Hepatocyte (in vitro differentiated cells): Measurements from ENCODE around the gene NRG2. TPM values are rescaled to one million over a fixed set of nuclear protein-coding genes. Genes with fewer than 3 reads are reported as not detected.

Experiments
- DNase-seq: peaks from one replicate; pipeline ENCODE4 v3.0.0-alpha.2; 2016; ENCODE audit warnings: low spot score
- H2AFZ ChIP-seq: fragments of 200-600 bp; sonication (generic); 2 replicates; pipeline ENCODE4 v1.6.0; 2016; ENCODE audit warnings: antibody characterized with exemption, mild to moderate bottlenecking
- H3K27ac ChIP-seq: fragments of 200-600 bp; sonication (generic); 2 replicates; pipeline ENCODE4 v1.5.1; 2016; ENCODE audit warnings: mild to moderate bottlenecking
- H3K27me3 ChIP-seq: fragments of 200-600 bp; sonication (generic); 2 replicates; pipeline ENCODE4 v1.6.1; 2016
- H3K36me3 ChIP-seq: fragments of 200-600 bp; sonication (generic); replicated peaks from 2 replicates; pipeline ENCODE4 v1.5.1; 2016; ENCODE audit warnings: low read depth; ENCODE audit not compliant: insufficient read depth
- H3K4me1 ChIP-seq: fragments of 200-600 bp; sonication (generic); 2 replicates; pipeline ENCODE4 v1.5.1; 2016; ENCODE audit warnings: mild to moderate bottlenecking, moderate library complexity; ENCODE audit not compliant: insufficient read depth
- H3K4me2 ChIP-seq: fragments of 200-600 bp; sonication (generic); 2 replicates; pipeline ENCODE4 v1.6.0; 2016
- H3K4me3 ChIP-seq: fragments of 200-600 bp; sonication (generic); 2 replicates; pipeline ENCODE4 v1.5.1; 2016; ENCODE audit warnings: mild to moderate bottlenecking
- H3K79me2 ChIP-seq: fragments of 200-600 bp; sonication (generic); 2 replicates; pipeline ENCODE4 v1.6.0; 2017; ENCODE audit warnings: mild to moderate bottlenecking
- H3K9me2 ChIP-seq: fragments of 200-600 bp; sonication (generic); replicated peaks from 2 replicates; pipeline ENCODE4 v1.6.0; 2017; ENCODE audit warnings: mild to moderate bottlenecking; ENCODE audit not compliant: insufficient read depth
- H3K9me3 ChIP-seq: fragments of 200-600 bp; sonication (generic); 2 replicates; pipeline ENCODE4 v1.5.1; 2016; ENCODE audit warnings: low read depth, mild to moderate bottlenecking
- H4K20me1 ChIP-seq: fragments of 200-600 bp; sonication (generic); 2 replicates; pipeline ENCODE4 v1.6.0; 2016; ENCODE audit warnings: mild to moderate bottlenecking; ENCODE audit not compliant: insufficient read depth, poor library complexity, severe bottlenecking
- EZH2 ChIP-seq: fragments of 200-600 bp; sonication (generic); IDR thresholded peaks from 2 replicates; pipeline ENCODE4 v1.6.1; 2016; ENCODE audit warnings: antibody characterized with exemption, mild to moderate bottlenecking, borderline replicate concordance
- EZH2phosphoT487 ChIP-seq: fragments of 200-600 bp; sonication (generic); IDR thresholded peaks from one replicate; pipeline ENCODE4 v1.6.1; 2018; ENCODE audit warnings: antibody characterized with exemption, mild to moderate bottlenecking, low read depth, moderate library complexity; ENCODE audit not compliant: unreplicated experiment, severe bottlenecking
- WGBS: methylation state at CpG from one replicate; pipeline ENCODE4 v1.1.6; 2016; ENCODE audit warnings: low lambda C conversion rate; ENCODE audit errors: missing lambda C conversion rate; 5-methylcytosine and 5-hydroxymethylcytosine counted together
- polyA plus RNA-seq: library from polyadenylated mRNA; unstranded; fragments of >200 nt; fragmentation: Nextera tagmentation; extraction: Ambion mirVana; gene quantifications from 2 replicates; pipeline ENCODE4 v1.2.1, GENCODE V29; 2016
- total RNA-seq: library from RNA; depleted of rRNA; stranded (reverse); fragments of >200 nt; gene quantifications from 2 replicates; pipeline ENCODE4 v1.2.3, GENCODE V29; 2014
- TF ChIP-seq, protein P1 (sequence below): fragments of 200-600 bp; sonication (generic); IDR thresholded peaks from 2 replicates; pipeline ENCODE4 v1.5.1; 2016; ENCODE audit warnings: antibody characterized with exemption, mild to moderate bottlenecking; ENCODE audit not compliant: poor library complexity

The NRG2 gene
- total and polyA plus RNA-seq, 2 experiments from 2014 or later, result 1.4 to 1.5 TPM

DNA sequence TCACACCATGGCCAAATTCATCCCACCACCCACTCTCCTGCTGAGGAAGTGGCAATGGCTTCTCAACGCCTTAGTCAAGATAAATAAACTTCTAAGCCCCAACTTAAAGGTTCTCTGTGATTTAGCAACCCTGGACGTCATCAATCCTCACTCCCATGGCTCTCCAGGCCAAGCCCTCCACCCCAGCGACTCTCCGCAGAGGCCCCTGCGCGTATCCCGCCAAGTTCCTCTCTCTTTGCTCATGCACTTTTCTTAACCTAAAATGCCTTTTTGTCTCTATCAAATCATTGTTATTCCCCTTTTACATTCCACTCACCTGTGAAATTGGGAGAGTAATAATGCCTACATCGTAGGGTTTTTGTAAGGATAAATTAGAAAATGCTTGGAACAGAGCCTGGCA lies 88.6 kb downstream of the NRG2 start:
- H3K9me2 ChIP-seq, result no peaks in the 10 kb centered on the region
- H2AFZ ChIP-seq, result no peak overlapping the region
- TF ChIP-seq EZH2 (no peak), EZH2phosphoT487 (no peak)
- TF ChIP-seq, protein P1, sequence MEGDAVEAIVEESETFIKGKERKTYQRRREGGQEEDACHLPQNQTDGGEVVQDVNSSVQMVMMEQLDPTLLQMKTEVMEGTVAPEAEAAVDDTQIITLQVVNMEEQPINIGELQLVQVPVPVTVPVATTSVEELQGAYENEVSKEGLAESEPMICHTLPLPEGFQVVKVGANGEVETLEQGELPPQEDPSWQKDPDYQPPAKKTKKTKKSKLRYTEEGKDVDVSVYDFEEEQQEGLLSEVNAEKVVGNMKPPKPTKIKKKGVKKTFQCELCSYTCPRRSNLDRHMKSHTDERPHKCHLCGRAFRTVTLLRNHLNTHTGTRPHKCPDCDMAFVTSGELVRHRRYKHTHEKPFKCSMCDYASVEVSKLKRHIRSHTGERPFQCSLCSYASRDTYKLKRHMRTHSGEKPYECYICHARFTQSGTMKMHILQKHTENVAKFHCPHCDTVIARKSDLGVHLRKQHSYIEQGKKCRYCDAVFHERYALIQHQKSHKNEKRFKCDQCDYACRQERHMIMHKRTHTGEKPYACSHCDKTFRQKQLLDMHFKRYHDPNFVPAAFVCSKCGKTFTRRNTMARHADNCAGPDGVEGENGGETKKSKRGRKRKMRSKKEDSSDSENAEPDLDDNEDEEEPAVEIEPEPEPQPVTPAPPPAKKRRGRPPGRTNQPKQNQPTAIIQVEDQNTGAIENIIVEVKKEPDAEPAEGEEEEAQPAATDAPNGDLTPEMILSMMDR, result no peak
- no peaks in the 10 kb centered on the region for H3K79me2 ChIP-seq
- H3K9me3 ChIP-seq, result no peaks in the 10 kb centered on the region
- no peak overlapping the region for H3K27ac ChIP-seq
- H3K4me1 ChIP-seq, result no peaks in the 10 kb centered on the region
- no peak overlapping the region for H3K4me2 ChIP-seq
- no peak overlapping the region for H3K4me3 ChIP-seq
- WGBS, result 80% methylated on average over 8 of the region's 8 CpGs
- no peaks in the 10 kb centered on the region for H4K20me1 ChIP-seq
- H3K27me3 ChIP-seq, result no peaks in the 10 kb centered on the region
- no peaks in the 10 kb centered on the region for H3K36me3 ChIP-seq
- no peak for DNase-seq

DNA sequence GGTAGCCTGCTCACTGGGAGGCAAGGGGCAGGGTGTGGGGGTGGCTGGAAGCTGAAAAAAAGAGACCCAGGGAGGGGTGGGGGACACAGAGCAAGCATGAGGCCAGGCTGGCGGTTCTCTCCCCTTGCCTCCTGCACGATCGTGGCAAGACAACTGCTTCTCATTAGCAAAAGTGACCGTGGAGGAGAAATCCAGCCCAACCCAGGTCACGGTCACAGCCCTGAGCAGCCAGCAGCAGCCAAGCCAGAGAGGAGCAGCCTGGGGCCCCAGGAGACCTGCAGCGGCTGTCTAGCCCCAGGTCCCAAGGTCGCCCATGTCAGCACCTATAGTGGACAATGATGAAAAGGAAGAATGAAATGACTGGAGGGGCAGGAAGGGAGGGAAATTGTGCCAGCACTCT lies 89.1 kb downstream of the NRG2 start:
- Histone ChIP-seq H3K27ac (no peak overlapping the region), H2AFZ (no peak overlapping the region), H3K36me3 (no peaks in the 10 kb centered on the region), H3K79me2 (no peaks in the 10 kb centered on the region), H3K4me2 (no peak overlapping the region), H3K4me1 (no peaks in the 10 kb centered on the region), H4K20me1 (no peaks in the 10 kb centered on the region), H3K9me2 (no peaks in the 10 kb centered on the region), H3K9me3 (no peaks in the 10 kb centered on the region), H3K4me3 (no peak overlapping the region), H3K27me3 (no peaks in the 10 kb centered on the region)
- no peak for DNase-seq
- no peak for TF ChIP-seq EZH2
- no peak for TF ChIP-seq EZH2phosphoT487
- TF ChIP-seq, protein P1, result no peak
- 76% methylated on average over 7 of the region's 7 CpGs for WGBS

DNA sequence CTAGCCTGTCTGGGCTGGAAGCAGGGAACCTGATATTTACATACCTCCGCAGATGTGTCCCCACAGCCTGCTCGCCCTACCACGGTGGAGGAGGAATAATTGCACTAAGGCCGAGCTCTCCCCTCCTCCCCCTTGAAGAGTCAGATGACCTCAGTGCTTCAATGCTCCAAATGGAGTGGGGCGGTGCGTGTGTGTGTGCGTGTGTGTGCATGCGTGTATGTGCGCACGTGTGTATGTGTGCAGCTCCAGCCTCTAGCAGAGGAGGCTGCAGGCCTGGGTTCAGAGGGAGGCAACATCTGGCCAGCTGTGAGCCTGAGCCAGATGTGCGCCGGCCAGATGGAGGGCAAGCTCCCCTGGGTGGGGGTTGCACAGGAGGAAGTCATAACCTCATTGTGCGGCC lies 90.5 kb downstream of the NRG2 start:
- Histone ChIP-seq H3K79me2 (no peaks in the 10 kb centered on the region), H3K36me3 (no peaks in the 10 kb centered on the region), H3K27ac (no peak overlapping the region), H2AFZ (no peak overlapping the region), H3K4me1 (no peaks in the 10 kb centered on the region), H3K9me2 (no peaks in the 10 kb centered on the region), H3K9me3 (no peaks in the 10 kb centered on the region), H3K27me3 (peaks cover 8% of the 10 kb centered on the region), H4K20me1 (no peaks in the 10 kb centered on the region), H3K4me2 (no peak overlapping the region), H3K4me3 (no peak overlapping the region)
- no peak for DNase-seq
- WGBS, result 72% methylated on average over 13 of the region's 13 CpGs
- TF ChIP-seq EZH2 (no peak), EZH2phosphoT487 (no peak)
- TF ChIP-seq, protein P1, result no peak

DNA sequence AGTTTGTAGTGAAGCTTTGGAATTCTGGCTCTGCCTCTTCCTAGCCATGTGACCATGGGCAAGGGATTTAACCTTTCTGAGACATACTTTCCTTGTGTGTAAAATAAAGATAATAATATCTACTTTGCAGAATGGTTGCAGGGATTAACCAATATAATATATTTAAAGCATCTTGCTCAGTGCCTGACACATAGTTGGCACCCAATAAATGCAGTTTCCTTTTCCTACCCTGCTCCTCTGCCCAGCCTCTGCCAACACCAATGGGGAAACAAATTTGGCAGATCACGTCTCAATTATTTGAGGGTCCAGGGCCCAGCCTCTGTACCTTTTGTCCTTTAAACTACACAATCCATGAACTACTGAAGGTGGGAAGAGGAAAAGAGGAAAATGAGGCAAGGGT lies 91.1 kb downstream of the NRG2 start:
- no peak for DNase-seq
- 90% methylated on average over 1 of the region's 1 CpG for WGBS
- no peaks in the 10 kb centered on the region for H4K20me1 ChIP-seq
- H3K27me3 ChIP-seq, result peaks cover 12% of the 10 kb centered on the region
- H3K4me3 ChIP-seq, result no peak overlapping the region
- no peaks in the 10 kb centered on the region for H3K4me1 ChIP-seq
- H3K9me3 ChIP-seq, result no peaks in the 10 kb centered on the region
- no peak overlapping the region for H3K27ac ChIP-seq
- H3K9me2 ChIP-seq, result no peaks in the 10 kb centered on the region
- H3K36me3 ChIP-seq, result no peaks in the 10 kb centered on the region
- H3K79me2 ChIP-seq, result no peaks in the 10 kb centered on the region
- H3K4me2 ChIP-seq, result no peak overlapping the region
- H2AFZ ChIP-seq, result no peak overlapping the region
- TF ChIP-seq EZH2, result no peak
- TF ChIP-seq EZH2phosphoT487, result no peak
- TF ChIP-seq, protein P1, result no peak
